ENCODE measurements around the gene DGKB.

- TF ChIP-seq POLR2A (IDR thresholded peaks at IDR 0.05) (no peak), CTCF (IDR thresholded peaks at IDR 0.05) (no peak)
Measured at GRCh38 chr7:14938181-14938580, 35.6 kb upstream of the DGKB start.

Measured in ovary (tissue), 3 donors.